Endothelial cell of umbilical vein (primary cell): ENCODE measurements around the gene NAMPT.

Experiments used
- CTCF ChIP-seq, 2 donors: IDR thresholded peaks; 1 replicate in 1 of 2; 2 replicates in 1 of 2; pipeline ENCODE4 v1.5.1; 2011; ENCODE audit warnings: low read length in 2 of 2, mild to moderate bottlenecking in 2 of 2, moderate library complexity in 2 of 2, control low read depth in 1 of 2, inconsistent platforms in 1 of 2, low read depth in 1 of 2; ENCODE audit not compliant: insufficient read depth in 1 of 2; ENCODE audit errors: extremely low read depth in 1 of 2
- EZH2 ChIP-seq: IDR thresholded peaks from 2 replicates; pipeline ENCODE4 v1.6.1; 2012; ENCODE audit warnings: borderline replicate concordance, low read depth, mild to moderate bottlenecking, moderate library complexity, low read length, inconsistent platforms; ENCODE audit not compliant: severe bottlenecking
- FOS ChIP-seq: IDR thresholded peaks from 2 replicates; pipeline ENCODE4 v1.6.1; 2011; ENCODE audit warnings: mild to moderate bottlenecking, low read length, moderate library complexity, borderline replicate concordance; ENCODE audit not compliant: insufficient read depth
- GATA2 ChIP-seq: IDR thresholded peaks from 2 replicates; pipeline ENCODE4 v1.7.0; 2011; ENCODE audit warnings: low read depth, mild to moderate bottlenecking, moderate library complexity, mixed read lengths, low read length; ENCODE audit not compliant: insufficient read length, insufficient read depth
- MYC ChIP-seq: IDR thresholded peaks from one replicate; pipeline ENCODE4 v1.6.1; 2011; ENCODE audit warnings: mild to moderate bottlenecking, low read depth, low read length
- POLR2A ChIP-seq: IDR thresholded peaks from 2 replicates; pipeline ENCODE4 v1.6.1; 2012; ENCODE audit warnings: low read depth, mild to moderate bottlenecking, control low read depth, low read length
- POLR2AphosphoS5 ChIP-seq: IDR thresholded peaks from 2 replicates; pipeline ENCODE4 v1.6.1; 2012; ENCODE audit warnings: low read depth, mild to moderate bottlenecking, control low read depth, low read length, moderate library complexity; ENCODE audit not compliant: insufficient read depth
- TF ChIP-seq, protein P1 (sequence below): IDR thresholded peaks from 2 replicates; pipeline ENCODE4 v1.6.1; 2011; ENCODE audit not compliant: insufficient read depth, insufficient read length

DNA sequence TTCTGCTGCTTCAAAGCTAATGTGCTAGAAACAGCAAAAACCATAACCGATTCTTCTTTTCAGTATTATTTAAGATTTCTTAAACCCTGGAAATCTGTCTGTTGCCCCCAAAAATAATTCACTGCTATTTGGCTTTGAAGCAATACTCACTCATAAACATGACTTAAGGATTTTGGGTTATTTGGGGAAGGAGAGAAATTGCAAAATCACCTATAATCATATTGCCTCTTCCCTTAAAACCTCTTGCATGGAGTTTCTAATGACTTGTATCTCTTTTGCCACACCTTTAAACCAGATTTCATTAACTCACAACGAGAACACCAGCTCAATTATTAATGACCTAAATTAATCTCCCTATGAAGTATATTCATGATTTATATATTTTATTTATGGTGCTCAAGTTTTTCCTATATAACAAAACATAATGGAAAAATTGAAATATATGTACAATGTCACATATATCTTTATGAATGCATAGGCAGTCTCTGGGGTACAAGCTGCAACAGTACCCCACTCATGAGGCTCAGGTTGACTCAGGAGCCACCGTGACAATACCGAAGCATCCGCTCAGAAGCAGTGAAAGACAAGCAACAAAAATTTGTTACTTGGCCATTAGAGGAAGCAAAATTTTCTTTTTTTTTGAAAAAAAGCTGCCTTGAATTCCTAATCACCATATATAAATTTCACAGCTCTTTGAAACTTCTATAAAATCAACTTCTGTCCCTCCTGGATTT is 3.0 kb downstream of the NAMPT start:
- TF ChIP-seq POLR2A, result no peak
- no peak for TF ChIP-seq CTCF (IDR thresholded peaks at IDR 0.05; ENCODE audit: extremely low read depth in 1 of 2, insufficient read depth in 1 of 2, low read depth in 1 of 2, low read length in 2 of 2)
- TF ChIP-seq POLR2AphosphoS5, result no peak
- TF ChIP-seq EZH2, result no peak
- TF ChIP-seq MYC, result no peak
- TF ChIP-seq GATA2, result no peak
- TF ChIP-seq, protein P1, sequence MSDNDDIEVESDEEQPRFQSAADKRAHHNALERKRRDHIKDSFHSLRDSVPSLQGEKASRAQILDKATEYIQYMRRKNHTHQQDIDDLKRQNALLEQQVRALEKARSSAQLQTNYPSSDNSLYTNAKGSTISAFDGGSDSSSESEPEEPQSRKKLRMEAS, result no peak
- TF ChIP-seq FOS, result no peak
